ENCODE data around the gene C1RL.
A peak's percentile ranks its signal among the peaks of the same experiment; 100 is the strongest.

The C1RL gene, protein sequence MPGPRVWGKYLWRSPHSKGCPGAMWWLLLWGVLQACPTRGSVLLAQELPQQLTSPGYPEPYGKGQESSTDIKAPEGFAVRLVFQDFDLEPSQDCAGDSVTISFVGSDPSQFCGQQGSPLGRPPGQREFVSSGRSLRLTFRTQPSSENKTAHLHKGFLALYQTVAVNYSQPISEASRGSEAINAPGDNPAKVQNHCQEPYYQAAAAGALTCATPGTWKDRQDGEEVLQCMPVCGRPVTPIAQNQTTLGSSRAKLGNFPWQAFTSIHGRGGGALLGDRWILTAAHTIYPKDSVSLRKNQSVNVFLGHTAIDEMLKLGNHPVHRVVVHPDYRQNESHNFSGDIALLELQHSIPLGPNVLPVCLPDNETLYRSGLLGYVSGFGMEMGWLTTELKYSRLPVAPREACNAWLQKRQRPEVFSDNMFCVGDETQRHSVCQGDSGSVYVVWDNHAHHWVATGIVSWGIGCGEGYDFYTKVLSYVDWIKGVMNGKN

DNA sequence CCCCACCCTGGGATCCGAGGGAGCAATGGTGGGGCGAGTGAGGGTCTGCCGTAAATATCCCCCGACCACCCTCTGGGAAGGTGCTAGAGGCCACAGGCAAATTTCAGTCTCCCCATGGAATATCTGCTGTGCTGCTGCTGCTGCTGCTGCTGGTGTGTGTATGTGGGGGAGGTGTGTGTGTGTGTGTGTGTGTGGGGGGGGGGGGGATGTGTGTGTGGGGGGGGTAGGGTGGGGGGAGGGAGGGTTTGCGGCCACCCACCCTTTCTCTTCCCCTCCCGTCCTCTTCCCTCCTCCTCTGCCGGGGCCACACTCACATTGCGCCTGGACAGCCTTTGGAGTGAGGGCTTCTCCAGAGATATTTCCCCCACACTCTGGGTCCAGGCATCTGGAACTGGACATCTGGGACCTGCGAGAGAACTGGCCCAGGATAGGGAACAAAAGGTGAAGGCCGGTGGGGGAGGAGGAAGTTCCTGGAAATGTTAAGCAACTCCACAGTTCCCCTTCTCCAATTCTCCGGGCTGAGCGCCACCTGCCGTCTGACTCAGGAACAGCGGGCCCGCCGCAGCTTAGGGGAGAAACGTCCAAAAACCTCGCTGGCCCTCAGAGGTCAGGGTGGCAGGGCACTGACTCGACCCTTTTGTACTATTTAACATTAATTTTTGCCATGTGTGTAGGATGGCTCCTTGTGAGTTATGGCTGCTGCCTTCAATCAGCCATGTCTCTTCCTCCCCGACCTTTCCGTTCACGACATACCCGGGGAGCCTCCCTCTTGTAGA lies at the start of gene C1RL:
Gene C1RL, minus strand, starts transcription at position 419 of the 776 bp plus-strand sequence. Its CDS starts 34 bp downstream, at position 385.
- DNase-seq: peak; percentile 49 to 77

DNA sequence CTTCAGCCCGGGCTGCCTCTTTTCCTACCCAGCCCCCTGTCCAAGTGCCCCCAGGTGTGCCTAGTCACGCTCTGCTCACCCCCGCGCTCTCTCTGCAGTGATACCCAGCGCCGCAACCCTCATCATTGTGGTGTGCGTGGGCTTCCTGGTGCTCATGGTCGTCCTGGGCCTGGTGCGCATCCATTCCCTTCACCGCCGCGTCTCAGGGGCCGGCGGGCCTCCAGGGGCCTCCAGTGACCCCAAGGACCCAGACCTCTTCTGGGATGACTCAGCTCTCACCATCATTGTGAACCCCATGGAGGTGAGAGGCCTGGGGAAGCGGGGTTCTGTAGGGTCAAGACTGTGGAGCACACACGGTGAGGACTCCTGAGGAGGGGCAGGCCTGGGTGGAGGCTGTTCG lies 48.4 kb upstream of the C1RL start:
- no peak for DNase-seq

DNA sequence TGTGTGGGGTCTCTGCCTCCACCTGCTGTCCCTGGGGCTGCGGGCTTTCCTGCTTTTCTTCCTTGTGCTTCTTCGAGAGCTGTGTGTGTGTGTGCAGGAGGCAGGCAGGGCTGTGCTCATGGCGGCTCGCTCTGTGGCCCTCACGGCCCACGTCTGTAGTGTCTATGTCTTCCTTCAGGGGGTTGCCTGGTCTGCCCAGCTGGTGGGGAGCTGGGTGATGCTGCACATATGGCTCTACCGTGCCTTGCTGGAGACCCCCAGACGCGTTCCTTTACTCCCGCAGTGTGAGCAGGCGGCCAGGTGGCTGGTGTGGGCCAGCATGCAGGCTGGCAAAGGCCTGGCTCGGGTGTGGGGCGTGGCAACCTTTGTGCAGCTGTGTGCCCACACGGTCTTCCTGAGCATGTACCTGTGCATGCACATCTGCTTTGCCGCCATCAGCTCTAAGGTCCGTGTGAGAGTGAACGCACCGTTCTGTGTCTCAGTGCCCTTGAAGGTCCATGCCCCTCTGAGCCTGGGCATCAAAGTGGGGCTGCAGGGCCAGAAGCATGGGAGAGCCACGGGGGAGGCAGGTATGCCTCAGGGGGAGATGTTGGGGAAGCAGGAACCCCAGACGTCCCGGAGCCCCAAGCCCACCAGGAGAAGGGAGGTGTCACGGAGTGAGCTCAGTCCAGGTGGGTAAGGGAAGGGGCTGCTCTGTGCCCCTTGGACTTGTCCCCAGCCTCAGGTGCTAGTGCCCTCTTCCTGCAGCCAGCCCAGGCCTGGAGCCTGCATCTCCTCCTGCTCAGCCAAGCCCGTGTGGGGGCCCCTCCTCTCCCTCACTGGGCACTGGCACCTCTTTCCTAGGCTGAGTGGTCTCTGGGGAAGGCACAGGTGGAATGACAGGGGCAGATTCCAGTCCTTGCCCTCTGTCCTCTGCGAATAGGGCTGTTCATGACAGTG lies 47.5 kb upstream of the C1RL start:
- DNase-seq: no peak

DNA sequence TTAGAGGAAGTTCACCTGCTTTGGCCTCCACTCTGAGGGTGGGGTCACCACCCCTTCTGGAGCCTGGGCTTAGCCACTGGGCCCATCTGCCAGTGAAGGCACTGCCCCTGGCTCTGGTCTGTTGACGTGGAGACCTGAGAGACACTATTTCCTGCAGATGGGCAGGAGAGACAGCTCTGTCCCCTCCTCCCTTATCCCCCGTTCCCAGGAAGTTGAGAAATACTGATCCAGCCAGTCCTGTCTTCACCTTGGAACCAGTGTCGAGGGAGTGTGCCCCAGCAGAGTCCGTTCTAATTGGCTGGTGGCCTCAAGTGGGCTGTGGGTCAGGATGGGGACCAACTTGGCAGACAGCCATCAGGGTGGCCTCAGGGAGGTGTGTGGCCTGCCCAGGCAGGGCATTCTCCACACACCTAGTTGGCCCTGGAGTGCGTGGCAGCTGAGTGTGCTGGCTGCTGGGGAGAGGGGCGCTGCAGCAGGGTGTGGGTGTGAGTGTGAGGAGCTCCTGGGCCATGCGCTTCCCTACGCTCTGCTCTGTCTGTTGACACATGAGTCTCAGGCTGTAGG lies 46.5 kb upstream of the C1RL start:
- no peak for DNase-seq

DNA sequence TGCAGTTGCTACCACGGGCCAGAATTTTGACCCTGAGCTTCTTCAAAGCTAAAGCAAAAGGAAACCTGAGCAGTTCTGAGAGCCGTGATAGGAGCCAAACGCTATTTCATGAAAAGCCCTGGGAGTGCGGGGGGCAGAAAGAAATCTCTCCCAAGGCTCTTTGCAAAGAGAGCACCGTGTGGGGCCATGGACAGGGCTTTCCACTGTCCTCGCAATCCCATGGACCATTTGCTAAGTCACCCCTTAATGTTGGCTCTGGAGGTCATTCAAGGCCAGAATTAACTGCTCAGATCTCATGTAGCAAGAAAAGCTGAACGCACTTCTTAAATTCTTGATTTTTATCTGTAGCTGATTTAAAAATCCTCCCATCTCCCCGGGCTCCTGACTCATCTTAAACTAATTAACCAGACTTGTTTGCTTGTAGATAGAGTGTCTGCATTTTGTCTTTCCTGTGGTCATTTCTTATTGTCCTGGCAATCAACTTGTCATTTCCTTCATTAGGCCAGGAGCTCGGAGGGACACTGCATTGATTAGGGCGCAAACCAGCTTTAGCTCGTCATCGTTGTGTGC lies 46.0 kb upstream of the C1RL start:
- DNase-seq: no peak

DNA sequence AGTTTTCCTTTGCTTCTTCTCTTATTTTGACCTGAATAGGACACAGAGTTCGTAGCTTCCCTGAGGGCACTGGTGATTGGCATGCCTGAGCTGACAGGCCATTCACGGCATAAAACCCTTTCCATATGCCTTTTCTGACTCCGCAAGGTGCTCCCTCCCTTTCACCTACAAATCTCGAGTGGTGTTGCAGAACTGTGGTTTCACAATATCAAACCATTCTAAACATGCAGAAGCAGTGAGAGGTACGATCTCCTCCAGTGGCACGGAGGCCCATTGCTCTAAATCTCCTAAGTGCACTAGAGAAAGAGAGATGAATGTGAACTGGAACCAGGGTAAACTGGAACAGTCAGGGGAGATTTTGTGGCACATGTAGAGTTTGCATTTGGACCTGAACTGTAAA lies 45.0 kb upstream of the C1RL start:
- no peak for DNase-seq

DNA sequence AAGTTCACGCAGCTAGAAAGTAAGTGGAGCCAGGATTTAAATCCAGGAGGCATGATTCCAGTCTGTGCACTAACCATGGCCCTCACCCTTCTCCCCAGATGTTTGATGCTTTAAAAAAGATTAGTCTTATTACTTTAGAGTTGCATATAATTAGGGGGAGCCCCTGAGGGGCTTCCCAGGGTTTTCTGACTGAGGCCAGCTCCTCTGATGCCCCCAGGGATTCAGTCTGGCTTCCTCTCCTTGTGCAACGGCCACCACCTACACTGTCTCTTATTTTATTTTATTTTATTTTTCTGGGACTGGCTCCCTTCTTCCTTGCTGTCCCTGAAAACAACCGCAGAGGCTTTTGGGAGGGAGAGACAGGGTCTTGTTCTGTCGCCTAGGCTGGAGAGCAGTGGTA lies 43.8 kb upstream of the C1RL start:
- DNase-seq: no peak

DNA sequence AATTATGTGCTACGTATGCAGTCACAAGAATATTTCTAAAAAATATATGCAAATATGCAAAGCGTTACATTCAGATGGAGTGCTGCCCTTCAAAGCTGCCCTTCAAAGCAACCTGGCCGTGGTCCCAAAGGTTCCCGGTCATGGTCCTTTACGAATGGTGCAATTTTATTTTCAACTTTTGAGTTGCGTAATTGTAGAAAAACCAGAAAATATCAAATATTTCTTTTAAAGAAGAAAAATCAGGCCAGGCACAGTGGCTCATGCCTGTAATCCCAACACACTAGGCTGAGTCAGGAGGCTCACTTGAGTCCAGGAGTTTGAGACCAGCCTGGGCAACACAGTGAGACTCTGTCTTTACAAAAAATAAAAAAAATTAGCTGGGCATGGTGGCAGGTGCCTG lies 42.5 kb upstream of the C1RL start:
- no peak for DNase-seq

DNA sequence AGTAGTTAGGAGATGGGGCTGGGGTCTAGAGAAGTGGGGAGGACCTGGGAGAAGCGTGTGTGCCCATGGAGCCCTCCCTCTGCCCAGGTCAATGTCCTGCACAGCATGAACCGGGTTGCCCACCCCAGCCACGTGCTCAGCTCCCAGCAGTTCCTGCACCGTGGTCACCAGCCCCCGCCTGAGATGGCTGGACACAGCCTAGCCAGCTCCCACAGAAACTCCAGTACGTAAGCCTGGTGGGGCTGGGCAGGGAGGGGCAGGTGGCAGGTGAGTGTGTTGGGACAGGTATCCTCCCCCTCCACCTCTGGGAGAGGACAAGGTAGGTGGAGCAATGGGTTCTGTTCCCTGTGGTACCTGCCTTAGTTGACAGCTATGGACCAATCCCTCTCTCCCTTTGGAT lies 41.8 kb upstream of the C1RL start:
- DNase-seq: no peak

DNA sequence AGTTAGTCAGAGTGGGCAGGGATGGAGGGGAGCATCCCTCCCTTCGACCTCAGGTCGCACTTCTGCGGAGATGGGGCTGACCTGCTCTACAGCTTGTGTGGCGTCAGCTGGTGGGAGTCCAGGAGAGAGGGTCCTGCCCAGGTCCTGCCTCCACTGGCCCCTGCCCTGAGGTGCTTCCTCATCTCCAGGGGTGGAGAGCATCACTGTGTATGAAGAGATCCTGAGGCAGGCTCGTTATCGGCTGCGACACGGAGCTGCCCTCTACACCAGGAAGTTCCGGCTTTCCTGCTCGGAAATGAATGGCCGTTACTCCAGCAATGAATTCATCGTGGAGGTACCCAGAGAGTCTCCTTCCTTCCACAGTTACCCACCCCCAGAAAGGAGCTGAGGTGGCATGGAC lies 41.3 kb upstream of the C1RL start:
- DNase-seq: no peak

DNA sequence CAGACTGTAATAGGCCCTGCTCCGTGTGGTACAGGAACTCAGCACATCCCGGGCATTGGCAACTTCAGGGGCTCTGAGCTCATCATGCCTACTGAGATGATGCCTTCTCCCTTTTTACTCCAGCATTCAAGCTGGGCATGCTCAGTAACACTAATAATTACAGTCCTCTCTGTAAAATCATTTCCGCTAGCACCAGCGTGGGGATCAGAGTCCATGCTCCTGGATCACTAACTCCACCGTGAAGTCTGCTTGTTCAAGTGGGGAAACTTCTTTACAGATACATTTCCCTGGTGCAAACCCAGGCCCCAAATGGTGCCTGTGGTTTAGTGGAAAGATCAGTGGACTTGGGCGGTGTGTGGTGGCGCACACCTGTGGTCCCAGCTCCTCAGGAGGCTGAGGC lies 37.9 kb upstream of the C1RL start:
- DNase-seq: no peak

DNA sequence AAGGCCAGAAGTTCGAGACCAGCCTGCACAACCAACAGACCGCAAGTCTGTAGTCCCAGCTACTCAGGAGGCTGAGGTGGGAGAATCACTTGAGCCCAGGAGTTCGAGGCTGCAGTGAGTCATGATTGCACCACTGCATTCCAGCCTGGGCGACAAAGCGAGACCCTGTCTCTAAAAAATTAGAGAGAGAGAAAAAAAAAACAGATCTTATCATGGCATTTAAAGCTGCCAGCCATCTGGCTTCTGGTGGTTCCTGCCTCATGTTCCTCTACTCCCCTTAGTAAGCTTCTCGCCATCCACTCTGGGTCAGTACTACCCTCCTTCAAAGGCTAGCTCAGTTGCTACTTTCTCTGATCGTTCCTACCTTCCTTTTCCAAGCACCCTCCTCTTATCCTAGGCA lies 37.2 kb upstream of the C1RL start:
- DNase-seq: no peak

DNA sequence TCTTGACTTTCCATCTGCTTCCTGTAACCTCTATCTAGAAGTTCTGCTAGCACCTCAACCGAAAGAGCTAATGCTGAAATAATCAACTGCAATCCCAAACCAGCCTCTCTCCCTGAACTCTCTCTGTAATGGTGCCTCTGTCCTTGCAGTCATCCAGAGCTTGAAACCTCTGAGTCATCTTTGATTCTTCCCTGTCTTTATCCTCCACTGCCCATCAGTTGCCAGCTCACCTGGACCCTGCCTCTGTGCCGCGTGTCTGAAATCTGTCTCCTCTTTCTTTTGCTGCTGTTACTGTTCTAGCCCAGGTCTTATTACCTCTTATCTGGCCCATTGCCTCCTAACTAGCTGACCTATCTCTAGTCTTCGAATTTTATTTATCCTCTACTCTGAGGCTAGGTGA lies 36.7 kb upstream of the C1RL start:
- no peak for DNase-seq

DNA sequence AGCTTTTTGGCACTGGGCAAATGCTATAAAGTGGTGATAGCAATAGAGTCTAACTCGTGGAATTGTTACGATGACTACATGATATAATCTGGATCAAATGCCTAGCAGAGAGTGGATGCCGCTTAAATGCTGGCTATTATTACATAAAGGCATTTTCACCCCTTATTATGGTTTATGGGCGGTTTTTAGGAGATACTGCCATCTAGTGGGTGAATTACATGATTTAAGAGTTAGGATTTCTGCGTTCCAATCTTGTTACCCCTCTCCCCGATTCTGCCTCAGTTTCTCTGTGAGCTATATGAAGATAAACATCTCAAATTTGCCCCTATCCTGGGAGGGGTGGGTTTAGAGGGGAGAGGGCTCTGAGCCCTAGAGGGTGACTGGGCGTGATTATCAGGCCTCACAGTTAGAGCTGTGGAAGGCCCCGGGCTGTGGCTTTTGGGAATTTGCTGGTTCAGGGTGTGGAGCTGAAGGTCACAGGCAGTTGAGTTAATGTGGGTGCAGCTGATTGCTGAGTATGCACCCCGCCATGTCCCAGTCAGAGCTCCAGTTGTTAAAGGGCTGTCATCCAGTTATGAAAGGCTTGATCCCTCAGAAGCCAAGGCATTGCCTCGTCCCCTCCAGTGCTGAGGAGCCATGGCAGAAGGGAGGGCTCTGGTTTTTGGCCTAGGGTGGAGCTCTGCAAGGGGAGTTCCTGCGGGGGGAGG lies 35.6 kb upstream of the C1RL start:
- peak in 1 of 2 donors; percentile 27 for DNase-seq

DNA sequence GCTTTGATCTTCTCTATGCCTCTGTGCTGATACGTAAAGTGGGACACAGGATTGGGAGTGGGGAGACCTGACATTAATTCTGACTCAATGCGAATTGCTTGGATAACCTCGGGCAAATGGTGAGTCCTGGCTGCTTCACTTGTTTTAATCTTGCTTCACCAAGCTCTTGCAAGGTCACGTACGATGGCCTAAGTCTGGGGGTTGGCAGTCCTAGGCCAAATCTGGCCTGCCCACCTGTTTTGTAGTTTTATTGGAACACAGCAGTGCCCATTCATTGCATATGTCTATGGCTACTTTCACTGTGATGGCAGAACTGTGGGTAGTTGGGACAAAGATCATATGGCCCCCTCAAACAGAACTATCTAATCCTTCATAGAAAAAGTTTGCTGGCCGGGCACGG lies 34.5 kb upstream of the C1RL start:
- no peak for DNase-seq

DNA sequence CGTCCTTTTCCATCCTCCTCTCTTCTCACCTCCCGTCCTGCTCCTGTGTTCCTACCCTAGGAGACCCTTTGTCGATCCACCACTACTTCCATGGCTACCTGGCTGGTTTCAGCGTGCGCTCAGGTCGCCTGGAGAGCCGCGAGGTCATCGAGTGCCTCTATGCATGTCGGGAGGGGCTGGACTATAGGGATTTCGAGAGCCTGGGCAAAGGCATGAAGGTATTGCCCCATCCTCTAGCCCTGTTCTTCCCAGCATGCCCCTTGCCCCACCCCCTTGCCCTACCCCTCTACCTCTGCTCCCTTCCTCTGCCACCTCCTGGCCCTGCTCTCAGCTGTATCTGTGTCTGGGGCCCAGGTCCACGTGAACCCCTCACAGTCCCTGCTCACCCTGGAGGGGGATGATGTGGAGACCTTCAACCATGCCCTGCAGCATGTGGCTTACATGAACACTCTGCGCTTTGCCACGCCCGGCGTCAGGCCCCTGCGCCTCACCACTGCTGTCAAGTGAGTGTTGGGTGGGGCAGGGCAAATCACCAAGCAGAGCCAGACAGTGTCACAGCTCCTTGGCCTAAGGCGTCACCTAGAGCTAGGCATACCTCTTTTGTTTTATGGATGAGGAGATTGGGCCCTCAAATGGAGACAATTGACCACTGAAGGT lies 33.9 kb upstream of the C1RL start:
- DNase-seq: no peak

DNA sequence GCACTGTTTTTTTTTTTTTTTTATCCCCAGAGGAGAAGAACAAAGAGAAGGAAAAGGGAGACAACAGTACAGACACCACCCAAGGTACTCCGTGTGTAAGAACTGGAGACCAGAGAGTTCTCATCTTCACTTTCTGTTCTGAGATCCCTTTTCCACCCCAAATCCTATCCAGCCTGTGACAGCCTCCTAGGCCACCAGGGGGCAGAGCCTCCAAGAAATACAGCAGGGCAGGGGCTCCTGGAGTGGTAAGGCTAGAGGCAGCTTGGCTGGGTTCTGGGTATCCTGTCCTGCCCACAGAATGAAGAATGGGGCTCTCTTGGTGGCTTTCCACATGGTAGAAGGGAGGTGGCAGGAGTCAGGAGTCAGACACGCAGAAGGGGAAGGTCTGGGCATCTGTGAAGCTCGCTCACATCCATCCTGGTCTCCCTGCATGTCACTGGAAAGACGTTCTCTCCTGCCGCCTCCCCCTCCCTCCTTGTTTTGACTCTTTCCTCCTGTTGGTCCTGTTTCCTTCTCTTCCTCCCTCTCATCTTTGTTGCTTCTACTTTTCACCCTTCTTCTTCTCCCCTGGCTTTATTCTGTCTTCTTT lies 33.1 kb upstream of the C1RL start:
- DNase-seq: peak in 1 of 2 donors; percentile 7

DNA sequence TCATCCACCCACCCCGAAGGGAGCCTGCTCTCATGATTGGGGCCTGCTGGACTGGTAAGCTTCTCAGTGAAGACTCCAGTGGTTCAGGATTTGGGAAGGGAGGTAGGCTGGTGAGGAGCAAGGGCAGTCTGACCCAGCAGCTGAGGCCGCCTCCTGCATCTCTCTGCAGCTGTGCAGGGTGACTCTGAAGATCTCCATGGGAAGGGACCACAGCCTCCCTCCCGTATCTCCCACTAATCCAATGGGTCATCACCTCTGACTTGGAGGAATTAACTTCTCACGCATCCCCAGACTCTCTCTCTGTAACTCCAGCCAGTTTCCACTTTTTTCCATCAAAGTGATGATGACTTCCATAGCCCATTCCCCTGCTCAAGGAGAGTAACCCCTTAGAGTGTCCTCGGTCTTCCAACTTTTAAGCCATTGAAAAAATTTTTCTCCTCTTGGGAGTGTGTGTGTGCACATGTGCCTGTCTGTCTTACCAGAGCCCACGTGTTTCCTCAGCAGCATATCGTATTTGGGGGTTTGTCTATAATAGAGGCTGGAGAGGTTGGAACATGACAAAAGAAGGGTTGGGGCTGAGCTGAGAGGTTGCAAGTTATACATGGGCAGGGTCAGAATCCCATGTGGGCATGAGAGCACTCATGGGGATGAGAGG lies 32.5 kb upstream of the C1RL start:
- DNase-seq: no peak

DNA sequence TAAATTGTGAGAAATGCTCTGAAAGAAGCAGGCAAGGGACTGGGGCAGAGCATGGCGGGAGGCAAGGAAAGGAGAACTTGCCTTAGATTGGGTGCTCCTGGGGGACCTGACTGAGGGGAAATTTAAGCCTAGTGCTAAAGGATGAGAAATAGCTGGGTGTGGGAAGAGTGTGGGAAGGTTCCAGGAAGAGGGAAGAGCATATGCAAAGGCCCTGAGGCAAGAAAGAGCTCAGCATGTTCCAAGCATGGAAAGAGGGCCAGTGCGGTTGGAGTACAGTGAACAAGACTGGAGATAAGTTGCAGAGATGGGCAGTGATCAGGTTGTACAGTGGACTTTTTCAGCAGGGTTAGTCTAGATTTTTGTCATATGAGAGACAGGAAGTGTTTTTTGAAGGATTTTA lies 30.2 kb upstream of the C1RL start:
- DNase-seq: no peak

DNA sequence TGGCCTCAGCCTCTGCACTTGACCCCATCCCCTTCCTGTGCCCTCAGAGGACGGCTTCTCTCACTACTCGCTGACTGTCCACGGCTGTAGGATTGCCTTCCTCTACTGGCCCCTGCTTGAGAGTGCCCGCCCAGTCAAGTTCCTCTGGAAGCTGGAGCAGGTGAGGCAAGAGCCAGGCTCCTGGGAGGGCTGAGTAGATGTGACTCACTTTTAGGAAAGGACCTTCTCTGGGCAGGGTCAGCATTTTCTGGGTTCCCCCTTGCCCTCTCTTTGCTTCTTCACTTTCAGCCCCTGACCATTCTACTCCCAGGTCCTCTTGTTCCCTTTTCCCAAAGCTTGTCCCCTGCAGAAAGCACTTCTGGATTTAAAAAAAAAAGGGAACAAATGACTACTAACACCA lies 28.9 kb upstream of the C1RL start:
- DNase-seq: no peak

Measured in hippocampal formation (tissue), 2 donors.